ENCODE measurements around the gene TMEM252.

Gene TMEM252

GRCh38 chr9:68545033-68545705, 4.5 kb upstream of the TMEM252 start:
- H3K4me3 ChIP-seq (ENCODE audit: low read depth, low read length): no peak overlapping the region
- DNase-seq (ENCODE audit: low read depth, low spot score): no peak
- CTCF ChIA-PET: no interaction called here
- POLR2A ChIA-PET: no interaction called here
- TF ChIP-seq CTCF (IDR thresholded peaks at IDR 0.05; ENCODE audit: insufficient read depth, low read length, missing control alignments): no peak

- no peak overlapping the region for H3K4me3 ChIP-seq (ENCODE audit: low read depth, low read length)
- ChIA-PET POLR2A (no interaction called here), CTCF (no interaction called here)
- no peak for DNase-seq (ENCODE audit: low read depth, low spot score)
- TF ChIP-seq CTCF (IDR thresholded peaks at IDR 0.05; ENCODE audit: insufficient read depth, low read length, missing control alignments): no peak
Observed at GRCh38 chr9:68541568-68541967, 885 bp upstream of the TMEM252 start.

GRCh38 chr9:68538200-68538599, 2.5 kb downstream of the TMEM252 start:
- POLR2A ChIA-PET: no interaction called here
- no peak for DNase-seq (ENCODE audit: low read depth, low spot score)
- CTCF ChIA-PET: interaction anchor here (1.8 kb wide), 1 partner anchor 30 kb away, joined by 6 read pairs; no protein-coding TSS in a partner anchor
- no peak for TF ChIP-seq CTCF (IDR thresholded peaks at IDR 0.05; ENCODE audit: insufficient read depth, low read length, missing control alignments)
- H3K4me3 ChIP-seq (ENCODE audit: low read depth, low read length): no peak overlapping the region

GRCh38 chr9:68537616-68537880, 3.1 kb downstream of the TMEM252 start:
- TF ChIP-seq CTCF (IDR thresholded peaks at IDR 0.05; ENCODE audit: insufficient read depth, low read length, missing control alignments): no peak
- DNase-seq (ENCODE audit: low read depth, low spot score): no peak
- H3K4me3 ChIP-seq (ENCODE audit: low read depth, low read length): no peak overlapping the region
- ChIA-PET POLR2A (no interaction called here), CTCF (interaction anchor here (1.8 kb wide), 1 partner anchor 29 kb away, joined by 6 read pairs; no protein-coding TSS in a partner anchor)

GRCh38 chr9:68536876-68537615, 3.6 kb downstream of the TMEM252 start:
- TF ChIP-seq CTCF (IDR thresholded peaks at IDR 0.05; ENCODE audit: insufficient read depth, low read length, missing control alignments): no peak

GRCh38 chr9:68533678-68534077, 7.0 kb downstream of the TMEM252 start:
- H3K4me3 ChIP-seq (ENCODE audit: low read depth, low read length): no peak overlapping the region
- CTCF ChIA-PET: no interaction called here
- DNase-seq (ENCODE audit: low read depth, low spot score): no peak
- POLR2A ChIA-PET: no interaction called here
- TF ChIP-seq CTCF (IDR thresholded peaks at IDR 0.05; ENCODE audit: insufficient read depth, low read length, missing control alignments): no peak

More at GRCh38 chr9:68536876-68537615, 3.6 kb downstream of the TMEM252 start:
- POLR2A ChIA-PET: no interaction called here
- H3K4me3 ChIP-seq (ENCODE audit: low read depth, low read length): no peak overlapping the region
- CTCF ChIA-PET: interaction anchor here (1.8 kb wide), 1 partner anchor 29 kb away, joined by 6 read pairs; no protein-coding TSS in a partner anchor
- DNase-seq (ENCODE audit: low read depth, low spot score): no peak

Measured in AG04449 (cell line).